Measurements from ENCODE around the gene SHANK2. TPM values are rescaled to one million over a fixed set of nuclear protein-coding genes. Genes with fewer than 3 reads are reported as not detected.
A peak's percentile ranks its signal among the peaks of the same experiment; 100 is the strongest.

SHANK2 gene
- total RNA-seq, 1 experiment from 2014 or later = 0.86 TPM

GRCh38 chr11:71300187-71300586 is 47.8 kb upstream of the SHANK2 start:
- Mint-ChIP-seq H3K9me3 (ENCODE audit: unreplicated experiment) (no peaks in the 10 kb centered on the region), H3K36me3 (ENCODE audit: insufficient read depth, unreplicated experiment) (no peaks in the 10 kb centered on the region), H3K4me3 (ENCODE audit: unreplicated experiment) (no peak overlapping the region), H3K27me3 (ENCODE audit: insufficient read depth, unreplicated experiment) (no peaks in the 10 kb centered on the region), H3K27ac (ENCODE audit: low read depth, unreplicated experiment) (peak overlapping the region; percentile 97), H3K4me1 (ENCODE audit: insufficient read depth, unreplicated experiment) (peaks cover 21% of the 10 kb centered on the region)
- ChIA-PET POLR2A (interaction anchor here (2.0 kb wide), 1 partner anchor 13 kb away, joined by 26 read pairs; no protein-coding TSS in a partner anchor), CTCF (interaction anchor here (0.6 to 0.8 kb wide), 2 partner anchors 28 to 428 kb away, joined by 3 read pairs; no protein-coding TSS in a partner anchor)
- intact Hi-C loops (cut with micrococcal nuclease) = no loop called here
- DNase-seq (ENCODE audit: unreplicated experiment) = no peak
- BruUV-seq (replicated peaks) = TSS peak; percentile 42
- TF ChIP-seq, protein P1, sequence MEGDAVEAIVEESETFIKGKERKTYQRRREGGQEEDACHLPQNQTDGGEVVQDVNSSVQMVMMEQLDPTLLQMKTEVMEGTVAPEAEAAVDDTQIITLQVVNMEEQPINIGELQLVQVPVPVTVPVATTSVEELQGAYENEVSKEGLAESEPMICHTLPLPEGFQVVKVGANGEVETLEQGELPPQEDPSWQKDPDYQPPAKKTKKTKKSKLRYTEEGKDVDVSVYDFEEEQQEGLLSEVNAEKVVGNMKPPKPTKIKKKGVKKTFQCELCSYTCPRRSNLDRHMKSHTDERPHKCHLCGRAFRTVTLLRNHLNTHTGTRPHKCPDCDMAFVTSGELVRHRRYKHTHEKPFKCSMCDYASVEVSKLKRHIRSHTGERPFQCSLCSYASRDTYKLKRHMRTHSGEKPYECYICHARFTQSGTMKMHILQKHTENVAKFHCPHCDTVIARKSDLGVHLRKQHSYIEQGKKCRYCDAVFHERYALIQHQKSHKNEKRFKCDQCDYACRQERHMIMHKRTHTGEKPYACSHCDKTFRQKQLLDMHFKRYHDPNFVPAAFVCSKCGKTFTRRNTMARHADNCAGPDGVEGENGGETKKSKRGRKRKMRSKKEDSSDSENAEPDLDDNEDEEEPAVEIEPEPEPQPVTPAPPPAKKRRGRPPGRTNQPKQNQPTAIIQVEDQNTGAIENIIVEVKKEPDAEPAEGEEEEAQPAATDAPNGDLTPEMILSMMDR (IDR thresholded peaks at IDR 0.05; ENCODE audit: unreplicated experiment) = no peak

DNA sequence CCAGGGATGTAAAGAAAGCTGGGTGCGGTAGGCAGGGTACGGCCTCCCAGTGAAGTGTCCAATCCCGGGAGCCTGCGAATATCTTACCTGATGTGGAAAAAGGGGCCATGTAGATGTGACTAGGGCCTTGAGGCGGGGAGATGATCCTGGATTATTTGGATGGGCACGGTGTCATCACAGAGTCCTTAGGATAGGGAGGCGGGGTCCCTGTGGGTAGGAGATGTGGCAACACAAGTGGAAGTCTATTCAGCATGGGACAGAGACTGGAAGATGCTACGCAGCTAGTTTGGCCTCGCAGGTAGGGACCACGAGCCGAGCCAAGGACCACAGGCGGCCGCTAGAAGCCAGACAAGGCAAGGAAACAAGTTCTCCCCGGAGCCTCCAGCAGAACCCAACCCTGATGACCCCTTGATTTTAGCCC is 46.4 kb upstream of the SHANK2 start:
- no peak for DNase-seq (ENCODE audit: unreplicated experiment)
- peak overlapping the region; percentile 56 for H3K4me3 Mint-ChIP-seq (ENCODE audit: unreplicated experiment)
- CTCF ChIA-PET = interaction anchor here (0.8 to 1.0 kb wide), 2 partner anchors 30 to 174 kb away, joined by 3 to 5 read pairs; no protein-coding TSS in a partner anchor
- intact Hi-C loops (cut with micrococcal nuclease) = loop anchor here (1.0 to 2.0 kb wide), 2 partner anchors 154 to 831 kb away; partner anchors contain the start of gene NADSYN1
- no peaks in the 10 kb centered on the region for H3K36me3 Mint-ChIP-seq (ENCODE audit: insufficient read depth, unreplicated experiment)
- H3K27me3 Mint-ChIP-seq (ENCODE audit: insufficient read depth, unreplicated experiment) = no peaks in the 10 kb centered on the region
- H3K9me3 Mint-ChIP-seq (ENCODE audit: unreplicated experiment) = no peaks in the 10 kb centered on the region
- H3K27ac Mint-ChIP-seq (ENCODE audit: low read depth, unreplicated experiment) = peak overlapping the region; percentile 97
- TF ChIP-seq, protein P1 (IDR thresholded peaks at IDR 0.05; ENCODE audit: unreplicated experiment) = no peak
- no TSS peak for BruUV-seq (replicated peaks)
- H3K4me1 Mint-ChIP-seq (ENCODE audit: insufficient read depth, unreplicated experiment) = peaks cover 21% of the 10 kb centered on the region
- POLR2A ChIA-PET = interaction anchor here (0.7 to 2.0 kb wide), 8 partner anchors 11 to 899 kb away, joined by 3 to 26 read pairs (median 3); partner anchors contain the start of gene DHCR7

DNA sequence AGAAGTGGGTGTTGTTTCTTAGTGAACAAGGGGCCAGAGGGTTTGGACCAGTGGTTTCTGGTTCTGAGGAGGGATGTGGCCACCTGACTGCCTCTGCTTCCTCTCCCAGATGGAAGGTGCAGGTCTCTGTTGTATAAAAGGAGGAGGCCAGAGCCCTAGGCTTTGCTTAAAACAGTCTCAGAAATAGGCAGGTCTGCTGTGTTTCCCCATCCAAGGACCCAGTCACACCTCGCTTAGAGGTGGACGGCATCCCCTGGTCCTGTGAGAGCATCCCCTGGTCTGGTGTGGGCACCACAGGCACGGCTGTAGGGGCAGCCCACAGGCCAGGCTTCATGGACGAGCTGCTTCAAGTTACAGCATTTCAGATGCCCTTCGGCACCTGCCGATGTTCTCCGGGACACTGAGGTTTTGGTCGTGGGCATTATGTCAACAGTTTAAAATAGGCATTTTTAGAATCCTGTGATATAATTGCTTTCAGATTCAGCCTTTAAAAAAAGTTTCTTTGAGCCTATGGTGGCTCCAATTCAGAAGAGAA is 45.7 kb upstream of the SHANK2 start:
- ChIA-PET POLR2A (interaction anchor here (1.0 kb wide), 1 partner anchor 11 kb away, joined by 3 read pairs; no protein-coding TSS in a partner anchor), CTCF (no interaction called here)
- intact Hi-C loops (cut with micrococcal nuclease) = loop anchor here (2.0 kb wide), 1 partner anchor 155 kb away; the partner anchor contains the start of gene NADSYN1
- no peak for DNase-seq (ENCODE audit: unreplicated experiment)
- no TSS peak for BruUV-seq (replicated peaks)
- Mint-ChIP-seq H3K9me3 (ENCODE audit: unreplicated experiment) (no peaks in the 10 kb centered on the region), H3K27ac (ENCODE audit: low read depth, unreplicated experiment) (no peak overlapping the region), H3K36me3 (ENCODE audit: insufficient read depth, unreplicated experiment) (no peaks in the 10 kb centered on the region), H3K4me1 (ENCODE audit: insufficient read depth, unreplicated experiment) (peaks cover 21% of the 10 kb centered on the region), H3K4me3 (ENCODE audit: unreplicated experiment) (no peak overlapping the region), H3K27me3 (ENCODE audit: insufficient read depth, unreplicated experiment) (no peaks in the 10 kb centered on the region)
- TF ChIP-seq, protein P1 (IDR thresholded peaks at IDR 0.05; ENCODE audit: unreplicated experiment) = no peak

DNA sequence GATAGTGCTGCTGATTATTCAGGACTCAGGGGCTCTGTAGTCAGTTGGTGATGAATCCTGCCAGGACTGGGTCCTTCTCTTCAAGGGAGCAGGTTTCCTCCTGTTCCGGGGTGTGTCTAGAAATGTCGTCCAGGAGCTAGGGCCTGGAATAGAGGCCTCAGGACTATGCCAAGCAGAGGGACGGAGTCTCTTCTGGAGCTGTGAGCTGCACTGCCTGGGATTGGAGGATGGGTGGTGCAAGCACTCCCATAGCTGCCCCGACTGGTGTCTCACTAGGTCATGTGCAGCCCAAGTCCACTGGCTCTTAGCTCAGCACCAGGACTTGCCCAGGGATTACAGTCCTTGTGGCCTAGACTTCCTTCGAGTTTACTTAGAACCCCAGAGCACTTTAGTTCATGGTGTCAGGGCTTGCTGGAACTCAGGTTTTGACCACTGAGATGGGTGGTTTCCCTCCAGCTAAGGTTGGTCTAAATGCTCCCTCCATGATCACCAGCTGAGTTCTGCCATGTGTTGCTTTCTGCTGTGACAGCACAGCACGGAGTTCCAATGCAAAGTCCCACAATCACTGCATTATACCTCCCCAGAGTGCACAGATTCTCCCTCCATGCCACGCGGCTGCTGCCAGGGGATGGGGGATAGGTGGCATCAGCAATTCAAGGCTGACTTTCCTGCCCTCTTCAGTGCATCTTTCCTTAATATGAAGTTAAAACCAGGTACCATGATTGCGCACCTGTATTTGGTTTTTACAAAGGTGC is 42.6 kb upstream of the SHANK2 start:
- CTCF ChIA-PET = no interaction called here
- BruUV-seq (replicated peaks) = no TSS peak
- TF ChIP-seq, protein P1 (IDR thresholded peaks at IDR 0.05; ENCODE audit: unreplicated experiment) = no peak
- Mint-ChIP-seq H3K27me3 (ENCODE audit: insufficient read depth, unreplicated experiment) (no peaks in the 10 kb centered on the region), H3K4me1 (ENCODE audit: insufficient read depth, unreplicated experiment) (peaks cover 15% of the 10 kb centered on the region), H3K27ac (ENCODE audit: low read depth, unreplicated experiment) (no peak overlapping the region), H3K4me3 (ENCODE audit: unreplicated experiment) (no peak overlapping the region), H3K9me3 (ENCODE audit: unreplicated experiment) (no peaks in the 10 kb centered on the region), H3K36me3 (ENCODE audit: insufficient read depth, unreplicated experiment) (no peaks in the 10 kb centered on the region)
- DNase-seq (ENCODE audit: unreplicated experiment) = no peak
- POLR2A ChIA-PET = no interaction called here
- intact Hi-C loops (cut with micrococcal nuclease) = no loop called here
